Ovary (tissue), 9 donors: ENCODE measurements around the gene BCAR3. TPM values are rescaled to one million over a fixed set of nuclear protein-coding genes. Genes with fewer than 3 reads are reported as not detected.

Experiments
- DNase-seq, 5 donors: peaks; one replicate each; pipeline ENCODE4 v3.0.0-alpha.2; 2019 to 2020
- H3K27ac ChIP-seq, 2 donors: fragments of 200-600 bp; one replicate each; pipeline versions ENCODE4 v1.5.1 to v1.8.0; 2019 to 2022
- H3K27me3 ChIP-seq: fragments of 200-600 bp; one replicate; pipeline ENCODE4 v1.8.0; 2022
- H3K36me3 ChIP-seq: fragments of 200-600 bp; sonication (generic); one replicate; pipeline ENCODE4 v1.5.1; 2019
- H3K4me1 ChIP-seq: one replicate; pipeline ENCODE4 v1.8.1; 2013; ENCODE audit warnings: mild to moderate bottlenecking, moderate library complexity; ENCODE audit not compliant: insufficient read depth
- H3K4me3 ChIP-seq: fragments of 200-600 bp; sonication (generic); one replicate; pipeline ENCODE4 v1.5.1; 2017
- H3K9me3 ChIP-seq, 2 donors: fragments of 200-600 bp in 1 of 2; sonication (generic) in 1 of 2; one replicate each; pipeline versions ENCODE4 v1.5.1 to v1.8.1; 2013 to 2019; ENCODE audit warnings: mild to moderate bottlenecking in 1 of 2, moderate library complexity in 1 of 2
- EP300 ChIP-seq: sonication (generic); formaldehyde crosslinking; IDR thresholded peaks from one replicate; pipeline ENCODE4 v1.6.1; 2017; ENCODE audit warnings: antibody characterized with exemption
- POLR2A ChIP-seq: fragments of 450-650 bp; IDR thresholded peaks from one replicate; pipeline ENCODE4 v1.6.1; 2017; ENCODE audit warnings: antibody characterized with exemption, mild to moderate bottlenecking, moderate library complexity
- WGBS, 3 donors: extraction: QIAGEN DNeasy Blood & Tissue Kit in 1 of 3; methylation state at CpG; one replicate each; pipeline versions ENCODE4 v1.1.5 to v1.1.7; 2013 to 2017; 5-methylcytosine and 5-hydroxymethylcytosine counted together
- intact Hi-C, 4 donors: fragments of 100-400 bp; cut with DNase I; formaldehyde crosslinking; loops; one replicate each; pipeline versions ENCODE4 v1.11.0 to v1.15.1; 2022 to 2023
- polyA plus RNA-seq, 2 donors: library from polyadenylated mRNA; stranded (reverse); fragments of 200-250 nt in 1 of 2; fragments of 350-450 nt in 1 of 2; fragmentation: Illumina TruSeq in 1 of 2; extraction: RNeasy Lipid Tissue Mini Kit (QIAGEN cat#74804) in 1 of 2; gene quantifications; one replicate each; pipeline ENCODE4 v1.2.3, GENCODE V29; 2013 to 2014
- total RNA-seq, 7 donors: library from RNA; depleted of rRNA in 2 of 7; stranded (reverse); fragments of >200 nt in 2 of 7; fragmentation: NEBNext Ultra II Directional in 3 of 7; extraction: Animal tissue kit (Norgen Biotek cat#: 25700) in 3 of 7; gene quantifications; one replicate each; pipeline versions ENCODE4 v1.1.0 to v1.2.4, GENCODE V29; 2016 to 2023
- TF ChIP-seq, protein P1 (sequence below), 3 donors: fragments of 450-650 bp in 2 of 3; fragments of 200-600 bp in 1 of 3; IDR thresholded peaks; one replicate each; pipeline versions ENCODE4 v1.5.1 to v1.8.0; 2016 to 2022; ENCODE audit warnings: antibody characterized with exemption in 3 of 3, mild to moderate bottlenecking in 1 of 3
- donor health status: DM: no; HTN: no; CAD: no; lungs with moderate emphysema.
- donor health status: DM: no; HTN: no; CAD: no.
- donor health status: Bipolar disorder and iron deficiency.
- donor health status: DM: yes; HTN: yes; CAD: no.
- donor health status: DM: no; HTN: no; CAD: no.
- donor health status: DM: yes; HTN: yes; CAD: no.

Gene BCAR3
- total and polyA plus RNA-seq, 9 donors, result 13.8 to 30.8 (median 17.5) TPM

DNA sequence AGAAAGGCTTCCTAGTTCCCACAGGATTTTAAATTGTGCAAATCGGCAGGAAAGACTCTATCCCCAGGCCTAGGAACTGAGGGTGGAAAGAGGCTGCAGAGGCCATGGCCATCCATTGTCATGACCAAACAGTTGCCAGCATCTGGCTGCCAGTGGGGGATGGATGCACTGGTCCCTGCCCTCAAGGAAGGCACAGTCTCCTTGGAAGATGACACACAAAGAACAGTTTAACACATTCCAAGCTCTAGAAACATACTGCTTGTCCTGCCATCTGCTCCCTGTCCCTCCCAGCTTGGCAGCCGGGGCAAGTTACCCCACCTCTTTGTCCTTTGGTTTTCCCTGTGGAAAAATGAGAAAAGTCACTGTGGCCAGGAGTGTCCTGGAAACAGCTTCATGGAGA is 83.2 kb downstream of the BCAR3 start:
- WGBS, 3 donors, result 84 to 87% (median 85%) methylated on average over 2 of the region's 2 CpGs
- intact Hi-C loops, result no loop called here
- H3K27me3 ChIP-seq, result no peaks in the 10 kb centered on the region
- no peak for TF ChIP-seq POLR2A
- TF ChIP-seq, protein P1, sequence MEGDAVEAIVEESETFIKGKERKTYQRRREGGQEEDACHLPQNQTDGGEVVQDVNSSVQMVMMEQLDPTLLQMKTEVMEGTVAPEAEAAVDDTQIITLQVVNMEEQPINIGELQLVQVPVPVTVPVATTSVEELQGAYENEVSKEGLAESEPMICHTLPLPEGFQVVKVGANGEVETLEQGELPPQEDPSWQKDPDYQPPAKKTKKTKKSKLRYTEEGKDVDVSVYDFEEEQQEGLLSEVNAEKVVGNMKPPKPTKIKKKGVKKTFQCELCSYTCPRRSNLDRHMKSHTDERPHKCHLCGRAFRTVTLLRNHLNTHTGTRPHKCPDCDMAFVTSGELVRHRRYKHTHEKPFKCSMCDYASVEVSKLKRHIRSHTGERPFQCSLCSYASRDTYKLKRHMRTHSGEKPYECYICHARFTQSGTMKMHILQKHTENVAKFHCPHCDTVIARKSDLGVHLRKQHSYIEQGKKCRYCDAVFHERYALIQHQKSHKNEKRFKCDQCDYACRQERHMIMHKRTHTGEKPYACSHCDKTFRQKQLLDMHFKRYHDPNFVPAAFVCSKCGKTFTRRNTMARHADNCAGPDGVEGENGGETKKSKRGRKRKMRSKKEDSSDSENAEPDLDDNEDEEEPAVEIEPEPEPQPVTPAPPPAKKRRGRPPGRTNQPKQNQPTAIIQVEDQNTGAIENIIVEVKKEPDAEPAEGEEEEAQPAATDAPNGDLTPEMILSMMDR (IDR thresholded peaks at IDR 0.05), result no peak
- TF ChIP-seq EP300, result no peak
- H3K4me3 ChIP-seq, result no peak overlapping the region
- no peaks in the 10 kb centered on the region for H3K9me3 ChIP-seq
- DNase-seq, result no peak
- no peak overlapping the region for H3K27ac ChIP-seq
- H3K36me3 ChIP-seq, result no peaks in the 10 kb centered on the region
- H3K4me1 ChIP-seq, result peaks cover 8% of the 10 kb centered on the region

DNA sequence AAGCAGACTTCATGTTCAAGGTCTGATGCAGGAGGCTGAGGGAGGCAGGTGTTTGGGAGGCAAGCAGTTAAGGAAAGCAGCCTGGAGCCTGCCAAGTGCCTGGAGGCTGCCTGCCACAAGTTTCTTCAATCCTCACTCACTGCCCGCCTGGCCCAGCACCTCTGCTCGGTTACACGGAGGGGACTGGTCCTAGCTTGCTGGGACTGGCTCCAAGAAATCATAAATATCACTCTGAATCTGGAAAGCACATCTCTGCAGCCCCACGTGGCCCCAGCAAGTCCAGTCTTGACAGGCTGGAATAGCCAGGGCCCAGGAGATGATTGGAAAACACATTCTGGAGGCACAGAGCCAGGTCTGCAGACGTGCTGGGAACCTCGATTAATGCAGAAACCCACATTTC is 83.9 kb downstream of the BCAR3 start:
- H3K27me3 ChIP-seq, result no peaks in the 10 kb centered on the region
- DNase-seq, result no peak
- H3K4me3 ChIP-seq, result no peak overlapping the region
- no peaks in the 10 kb centered on the region for H3K36me3 ChIP-seq
- intact Hi-C loops, result no loop called here
- WGBS, 3 donors, result 21 to 38% (median 31%) methylated on average over 6 of the region's 6 CpGs
- H3K27ac ChIP-seq, result no peak overlapping the region
- TF ChIP-seq EP300 (no peak), POLR2A (no peak)
- TF ChIP-seq, protein P1 (IDR thresholded peaks at IDR 0.05), result no peak
- H3K9me3 ChIP-seq, result no peaks in the 10 kb centered on the region
- peaks cover 8% of the 10 kb centered on the region for H3K4me1 ChIP-seq

DNA sequence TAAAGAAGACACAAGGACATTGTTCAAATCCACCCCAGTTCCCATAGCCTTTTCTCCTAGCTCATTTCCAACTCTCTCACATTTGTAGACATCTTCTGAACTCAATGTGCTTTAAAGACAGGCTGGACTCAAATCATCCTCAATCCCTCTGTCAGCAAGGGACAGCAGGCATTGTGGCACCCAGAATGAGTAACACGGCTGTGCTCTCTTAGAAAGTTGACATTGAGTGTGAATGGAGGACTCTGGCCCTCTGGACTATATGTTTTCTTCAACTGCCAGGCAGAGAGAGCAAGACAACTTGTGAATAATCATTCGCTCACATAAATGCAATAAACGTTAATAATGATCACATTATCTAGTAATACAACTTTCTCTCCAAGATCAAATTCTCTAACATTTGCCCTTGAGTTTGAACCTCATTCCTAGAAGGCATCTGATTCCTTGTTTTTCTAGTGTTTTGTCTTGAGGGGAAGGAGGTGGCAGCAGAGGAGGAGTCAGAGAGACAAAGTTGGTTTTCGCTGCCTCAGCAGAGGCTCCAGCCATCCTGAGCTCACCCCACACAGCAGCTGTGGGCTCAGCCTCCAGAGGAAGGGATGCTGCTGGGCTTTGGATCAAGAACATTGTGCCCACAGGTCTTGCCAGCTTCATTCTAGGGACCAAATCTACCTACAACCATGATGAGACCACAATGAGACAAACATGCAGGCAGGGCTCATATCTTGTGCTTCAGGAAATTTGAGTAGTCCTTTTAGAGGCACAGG is 85.1 kb downstream of the BCAR3 start:
- H3K4me3 ChIP-seq, result no peak overlapping the region
- no peaks in the 10 kb centered on the region for H3K36me3 ChIP-seq
- H3K9me3 ChIP-seq, result no peaks in the 10 kb centered on the region
- WGBS, 3 donors, result 83 to 89% (median 84%) methylated on average over 4 of the region's 4 CpGs
- no peak for DNase-seq
- peaks cover 8% of the 10 kb centered on the region for H3K4me1 ChIP-seq
- no peak overlapping the region for H3K27ac ChIP-seq
- intact Hi-C loops, result no loop called here
- TF ChIP-seq EP300 (no peak), POLR2A (no peak)
- TF ChIP-seq, protein P1 (IDR thresholded peaks at IDR 0.05), result no peak
- H3K27me3 ChIP-seq, result no peaks in the 10 kb centered on the region

DNA sequence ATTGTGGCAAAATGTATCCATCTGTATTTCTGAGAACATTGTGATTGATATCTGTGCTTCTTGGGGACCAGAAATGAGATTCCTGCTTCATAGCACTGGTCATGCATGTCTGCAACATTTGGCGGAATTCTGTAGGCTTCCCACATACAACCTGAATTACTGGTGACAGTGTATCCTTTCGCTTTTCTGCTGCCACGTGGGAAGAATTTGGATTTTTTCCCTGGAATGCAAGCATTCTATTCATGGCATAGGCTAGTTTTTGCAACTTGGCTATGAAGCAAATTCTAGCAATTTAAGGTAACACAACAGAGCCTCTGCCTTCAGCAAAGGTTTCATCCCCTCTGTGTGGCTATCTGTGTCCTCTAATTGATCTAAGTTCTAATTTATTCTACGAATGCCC is 85.9 kb downstream of the BCAR3 start:
- H3K36me3 ChIP-seq, result no peaks in the 10 kb centered on the region
- no peak for DNase-seq
- TF ChIP-seq EP300, result no peak
- no peak for TF ChIP-seq POLR2A
- TF ChIP-seq, protein P1 (IDR thresholded peaks at IDR 0.05), result no peak
- peaks cover 6% of the 10 kb centered on the region for H3K4me1 ChIP-seq
- no peaks in the 10 kb centered on the region for H3K9me3 ChIP-seq
- intact Hi-C loops, result no loop called here
- no peaks in the 10 kb centered on the region for H3K27me3 ChIP-seq
- WGBS, 3 donors, result 54 to 64% (median 60%) methylated on average over 4 of the region's 4 CpGs
- H3K27ac ChIP-seq, result no peak overlapping the region
- no peak overlapping the region for H3K4me3 ChIP-seq
